ENCODE measurements around the gene AUTS2. TPM values are rescaled to one million over a fixed set of nuclear protein-coding genes. Genes with fewer than 3 reads are reported as not detected.

AUTS2 gene
- total RNA-seq, 1 experiment from 2014 or later = 256 TPM

- DNase-seq = no peak
- Histone ChIP-seq H2AK5ac (ENCODE audit: insufficient read length, low read length) (no peak overlapping the region), H3K9me3 (ENCODE audit: control insufficient read depth, low read depth, low read length) (no peaks in the 10 kb centered on the region), H4K20me1 (ENCODE audit: control insufficient read depth, insufficient read depth, insufficient read length) (no peaks in the 10 kb centered on the region), H3K14ac (ENCODE audit: insufficient read depth, low read length) (no peak overlapping the region), H3K79me2 (ENCODE audit: insufficient read depth, low read length) (no peaks in the 10 kb centered on the region), H3K18ac (ENCODE audit: insufficient read length, low read depth, low read length) (no peak overlapping the region), H3K4ac (ENCODE audit: low read depth, low read length) (no peak overlapping the region), H2BK15ac (ENCODE audit: low read depth, low read length) (no peak overlapping the region), H3K4me1 (ENCODE audit: insufficient read depth, low read length) (no peaks in the 10 kb centered on the region), H3K23ac (ENCODE audit: insufficient read length, low read depth, low read length) (no peak overlapping the region), H3K4me2 (ENCODE audit: insufficient read depth, insufficient read length, low read length) (no peak overlapping the region), H4K5ac (ENCODE audit: insufficient read length, low read depth, low read length) (no peak overlapping the region), H2AFZ (ENCODE audit: low read length) (no peak overlapping the region), H3K56ac (ENCODE audit: insufficient read length, low read depth, low read length) (no peak overlapping the region), H2BK20ac (ENCODE audit: low read depth, low read length, poor library complexity, severe bottlenecking) (no peak overlapping the region), H3K79me1 (ENCODE audit: insufficient read depth, low read depth, low read length, poor library complexity, severe bottlenecking) (no peaks in the 10 kb centered on the region), H3K23me2 (ENCODE audit: insufficient read length, low read depth, low read length, poor library complexity, severe bottlenecking) (no peaks in the 10 kb centered on the region), H4K8ac (replicated peaks; ENCODE audit: insufficient read length, low read depth, low read length) (no peak overlapping the region), H4K91ac (ENCODE audit: insufficient read length, low read depth, low read length) (no peak overlapping the region), H2BK120ac (ENCODE audit: low read depth, low read length, poor library complexity, severe bottlenecking) (no peak overlapping the region), H3K27me3 (ENCODE audit: insufficient read depth, low read length) (no peaks in the 10 kb centered on the region), H2BK5ac (ENCODE audit: insufficient read length, low read length) (no peak overlapping the region), H2BK12ac (ENCODE audit: insufficient read length, low read depth, low read length) (no peak overlapping the region), H3T11ph (ENCODE audit: low read length) (no peak overlapping the region), H3K9ac (ENCODE audit: extremely low read depth, insufficient read length, low read length) (no peak overlapping the region), H3K27ac (ENCODE audit: insufficient read length, low read depth, low read length) (no peak overlapping the region)
- Mint-ChIP-seq H3K27me3 (ENCODE audit: low read depth) (peaks cover 3% of the 10 kb centered on the region), H3K4me3 (no peak overlapping the region), H3K36me3 (ENCODE audit: insufficient read depth in 1 of 3, low read depth in 3 of 3) (no peaks in the 10 kb centered on the region), H3K27ac (no peak overlapping the region), H3K4me1 (peaks cover 30 to 39% of the 10 kb centered on the region in 2 experiments), H3K9me3 (no peaks in the 10 kb centered on the region)
- no peak for TF ChIP-seq CTCF (conservative IDR thresholded peaks at IDR 0.05)
- WGBS (ENCODE audit: extremely low coverage, insufficient read length, low lambda C conversion rate) = no CpG with 5 or more reads among the region's 3 CpGs
Measured at GRCh38 chr7:69640216-69640615, 41.9 kb downstream of the AUTS2 start.

All from H9 (cell line).